Dedifferentiated amniotic fluid mesenchymal stem cell (primary cell): ENCODE data around the gene CCL25.
"Not testable (repeated sequence)": the region's sequence is repeated elsewhere in the genome, so short reads cannot be mapped to it uniquely, and the experiment has no call there.

Experiments
- DNase-seq: peaks from one replicate; pipeline ENCODE4 v3.0.0-alpha.2; 2016; ENCODE audit errors: extremely low spot score

CCL25 gene

GRCh38 chr19:8085598-8086408, 33.2 kb downstream of the CCL25 start:
- no peak for DNase-seq

GRCh38 chr19:8086849-8087248, 34.3 kb downstream of the CCL25 start:
- DNase-seq, result no peak

- DNase-seq, result no peak
Measured at GRCh38 chr19:8087876-8088275, 35.3 kb downstream of the CCL25 start.

- DNase-seq, result no peak
Measured at GRCh38 chr19:8088752-8089663, 36.4 kb downstream of the CCL25 start.

- DNase-seq, result no peak
Measured at GRCh38 chr19:8089664-8090601, 37.4 kb downstream of the CCL25 start.

- no peak for DNase-seq
Measured at GRCh38 chr19:8090950-8091349, 38.4 kb downstream of the CCL25 start.

- DNase-seq, result no peak
Measured at GRCh38 chr19:8093740-8094139, 41.2 kb downstream of the CCL25 start.

- no peak for DNase-seq
Measured at GRCh38 chr19:8094336-8094735, 41.8 kb downstream of the CCL25 start.

GRCh38 chr19:8095354-8095886, 42.9 kb downstream of the CCL25 start:
- no peak for DNase-seq

- no peak for DNase-seq
Measured at GRCh38 chr19:8096071-8096470, 43.5 kb downstream of the CCL25 start.

GRCh38 chr19:8097198-8097597, 44.6 kb downstream of the CCL25 start:
- no peak for DNase-seq

GRCh38 chr19:8097681-8098567, 45.4 kb downstream of the CCL25 start:
- DNase-seq, result no peak

- DNase-seq, result no peak
Measured at GRCh38 chr19:8101311-8101710, 48.8 kb downstream of the CCL25 start.

GRCh38 chr19:8101910-8102309, 49.4 kb downstream of the CCL25 start:
- not testable (repeated sequence) for DNase-seq

- no peak for DNase-seq
Measured at GRCh38 chr19:8105471-8105870, 52.9 kb downstream of the CCL25 start.

GRCh38 chr19:8107301-8107903, 54.8 kb downstream of the CCL25 start:
- no peak for DNase-seq

GRCh38 chr19:8108560-8109445, 56.2 kb downstream of the CCL25 start:
- no peak for DNase-seq

- no peak for DNase-seq
Measured at GRCh38 chr19:8109455-8109854, 56.9 kb downstream of the CCL25 start.
